Measurements from ENCODE around the gene CD4.

CD4 gene

DNA sequence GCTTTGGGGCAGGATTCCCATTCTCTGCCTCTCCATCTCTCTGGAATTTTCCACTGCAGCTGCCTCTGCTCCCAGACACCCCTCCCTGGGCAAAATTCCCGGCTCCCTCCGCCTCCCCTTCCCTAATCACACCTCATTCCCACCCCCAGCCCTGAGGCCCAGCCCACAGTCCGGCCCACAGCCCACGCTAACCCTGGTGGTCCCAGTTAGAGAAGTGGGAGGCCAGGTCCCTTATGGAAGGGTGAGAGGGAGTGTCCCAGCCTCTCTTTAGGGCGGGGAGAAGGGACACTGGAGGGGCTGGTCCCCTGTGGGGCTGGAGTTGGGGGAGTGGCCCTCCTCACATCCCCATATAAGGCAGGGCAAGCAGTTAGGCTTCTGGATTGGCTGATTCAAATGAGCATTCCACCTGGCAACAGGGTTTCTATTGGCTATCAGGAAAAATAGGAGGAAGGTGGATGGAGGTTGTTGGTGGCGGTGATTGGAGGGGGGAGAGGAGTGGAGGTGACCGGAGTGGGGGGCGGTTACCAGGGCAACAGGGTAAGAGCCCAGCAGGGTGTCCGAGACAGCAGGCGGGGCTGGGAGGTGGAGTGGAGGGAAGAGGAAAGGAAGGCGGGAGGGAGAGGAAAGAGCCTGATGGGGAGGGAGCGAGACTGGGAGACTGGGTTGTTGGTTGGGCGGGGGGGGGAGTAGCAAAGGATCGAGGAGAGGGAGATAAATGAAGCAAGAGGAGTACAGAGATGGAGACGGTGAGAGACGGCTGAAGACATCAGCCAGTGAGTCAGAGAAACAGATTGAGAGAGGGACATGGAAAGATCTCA is 25.1 kb upstream of the CD4 start:
- peak overlapping the region; percentile 22 for H3K4me3 ChIP-seq (ENCODE audit: low read depth, low read length)
- DNase-seq (ENCODE audit: low read depth), result peak; percentile 97

DNA sequence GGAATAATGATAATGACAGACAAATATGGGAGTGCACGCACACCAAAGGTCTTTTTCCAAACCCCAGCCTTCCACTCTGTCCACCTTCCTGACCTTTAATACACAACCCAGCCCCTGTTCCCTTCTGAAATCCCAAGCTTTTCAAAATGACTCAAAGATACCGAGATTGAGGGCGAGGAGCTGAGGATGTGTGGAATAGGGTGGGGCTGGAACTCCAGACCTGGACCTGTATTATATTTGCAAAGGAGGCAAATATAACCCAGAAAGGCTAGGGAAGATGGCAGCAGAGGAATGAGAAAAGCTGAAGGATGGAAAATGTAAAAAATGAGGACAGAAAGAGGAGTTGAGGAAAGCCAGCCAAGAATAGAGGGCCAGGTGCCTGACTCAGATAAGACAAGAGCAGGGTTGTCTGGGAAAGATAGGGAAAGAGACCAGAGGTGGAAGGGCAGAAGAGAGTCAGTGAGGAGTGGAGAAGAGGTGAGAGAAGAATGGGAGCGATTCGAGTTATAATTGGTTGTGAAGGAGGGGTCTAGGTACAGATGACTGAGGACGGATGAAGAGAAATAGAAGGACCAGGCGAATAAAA is 24.2 kb upstream of the CD4 start:
- peak overlapping the region; percentile 93 for H3K4me3 ChIP-seq (ENCODE audit: low read depth, low read length)

DNA sequence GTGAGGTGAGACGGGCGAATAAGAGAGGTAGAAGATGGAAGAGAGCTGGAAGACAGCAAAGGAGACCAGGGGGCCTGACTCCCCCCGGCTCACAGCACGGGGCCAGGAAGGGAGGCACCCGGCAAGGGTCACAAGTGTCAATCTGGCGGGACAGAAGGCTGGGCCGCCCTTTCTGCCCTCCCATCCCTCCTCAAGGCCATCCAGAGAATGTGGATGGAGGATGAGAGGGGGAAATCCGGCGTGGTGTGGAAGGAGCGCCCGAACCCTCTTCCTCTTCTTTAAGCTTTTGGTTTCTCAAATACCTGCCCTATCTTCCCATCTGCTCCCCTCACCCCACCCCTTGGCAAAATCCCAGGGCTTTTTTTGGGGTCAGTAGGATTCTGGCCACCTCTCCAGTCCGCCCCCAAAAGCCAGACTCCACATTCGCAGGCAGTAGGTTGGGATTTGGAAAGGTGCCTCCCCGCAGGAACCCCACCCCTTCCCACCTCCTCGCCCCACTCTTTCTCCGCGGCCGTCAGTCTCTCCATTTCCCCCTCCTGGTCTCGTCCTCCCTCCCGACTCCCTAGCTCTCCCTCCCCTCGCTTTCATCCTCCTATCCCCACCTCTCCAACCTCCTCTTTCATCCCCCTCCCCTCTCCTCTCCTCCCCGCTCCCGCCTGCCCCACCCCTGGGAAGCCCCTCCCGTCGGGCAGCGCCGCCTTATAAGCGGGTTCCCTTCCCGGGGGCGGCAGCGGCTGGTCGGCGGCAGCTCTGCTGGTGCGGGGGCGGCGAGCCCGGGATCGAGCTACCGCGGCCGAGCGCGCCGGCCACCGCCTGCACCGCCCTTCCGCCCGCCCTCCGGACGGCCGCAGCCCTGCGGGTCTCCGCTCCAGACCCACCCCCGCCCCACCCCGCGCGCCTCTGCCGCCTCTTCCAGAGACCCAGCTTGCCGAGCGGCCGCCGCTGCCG is 23.4 kb upstream of the CD4 start, which contains the start of gene PTMS:
Gene PTMS, plus strand, starts transcription at position 730 of the 948 bp plus-strand sequence. CDS start 343 bp downstream, outside the sequence.
- H3K4me3 ChIP-seq (ENCODE audit: low read depth, low read length), result peak within 1 kb of the TSS; percentile 93
- DNase-seq (ENCODE audit: low read depth), result peak; percentile 86

More for the DNA sequence above, 24.2 kb upstream of the CD4 start:
- DNase-seq (ENCODE audit: low read depth), result no peak

DNA sequence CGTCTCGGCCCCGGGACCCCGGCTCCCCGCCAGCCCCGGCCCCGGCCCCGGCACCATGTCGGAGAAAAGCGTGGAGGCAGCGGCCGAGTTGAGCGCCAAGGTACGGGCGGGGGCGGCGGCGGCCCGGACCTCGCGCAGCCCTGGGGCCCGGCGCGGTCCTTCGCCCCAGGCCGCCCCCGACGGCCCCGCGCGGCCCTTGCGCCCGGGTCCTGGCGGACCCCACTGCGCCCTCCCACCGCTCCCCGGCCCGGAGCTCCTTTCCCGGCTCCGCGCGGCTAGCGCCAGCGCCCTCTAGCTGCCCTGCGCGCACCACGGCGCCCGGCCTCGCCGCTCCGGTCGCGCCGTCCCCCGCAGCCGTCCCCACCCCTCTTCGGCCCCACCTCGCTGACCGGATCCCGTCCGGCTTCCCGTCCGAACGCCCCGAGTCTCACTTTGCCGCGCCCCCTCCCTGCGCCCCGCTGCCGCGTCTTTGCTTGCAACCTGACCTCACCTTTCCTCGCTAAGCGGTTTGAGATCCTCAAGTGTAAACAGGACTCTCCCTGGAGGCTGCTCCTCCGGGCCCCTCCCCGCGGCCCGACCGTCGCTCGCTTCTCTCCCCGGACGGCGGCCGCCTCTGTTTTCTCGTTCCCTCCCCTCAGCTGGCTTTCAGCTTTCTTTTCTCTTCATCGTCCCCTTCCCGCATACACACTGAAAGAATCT is 22.5 kb upstream of the CD4 start:
- no peak for DNase-seq (ENCODE audit: low read depth)

DNA sequence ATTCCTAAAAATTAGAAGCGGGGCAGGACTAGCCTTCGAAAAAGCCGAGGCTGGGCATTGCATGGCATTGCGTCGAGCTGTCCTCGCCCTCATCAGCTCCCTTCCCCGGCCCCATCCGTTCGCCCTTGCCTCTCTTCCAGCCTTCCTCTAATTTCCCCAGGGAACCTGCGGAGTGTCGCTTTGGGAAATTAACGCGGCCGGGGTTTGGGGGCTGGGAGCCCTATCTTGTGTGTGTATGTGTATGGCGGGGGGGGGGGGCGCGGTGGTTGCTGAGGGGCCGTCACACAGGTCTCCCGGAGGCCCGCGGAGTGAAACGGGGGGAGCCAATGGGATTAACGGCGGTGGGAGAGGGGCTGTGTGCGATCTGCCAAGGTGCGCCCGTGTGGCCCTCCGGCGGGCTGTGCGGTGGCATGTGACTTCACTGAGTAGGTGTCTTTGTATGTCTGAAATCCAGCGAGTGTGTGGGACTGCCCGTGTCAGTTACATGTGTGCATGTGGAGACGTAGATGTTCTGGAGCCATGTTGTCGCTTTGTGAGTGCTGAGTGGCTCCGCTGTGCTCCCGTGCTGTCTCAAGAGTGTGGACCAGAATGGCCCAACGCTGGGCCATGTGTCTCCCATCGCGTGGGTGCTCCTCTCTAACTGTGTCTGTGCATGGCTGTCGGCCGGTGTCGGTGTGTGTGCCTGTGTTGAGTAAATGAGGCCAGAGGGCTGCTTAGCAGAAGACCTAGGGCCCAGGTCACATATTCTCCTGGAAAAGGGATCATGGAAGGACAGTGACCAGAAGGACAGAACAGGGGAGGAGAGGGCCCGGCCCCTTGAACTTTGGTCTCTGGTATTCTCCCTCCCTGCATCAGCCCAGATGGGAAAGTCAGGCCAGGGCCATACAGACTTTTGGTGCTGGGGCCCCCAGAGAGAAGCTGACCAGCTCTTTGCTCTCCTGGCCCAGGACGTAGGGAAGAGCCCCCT is 21.7 kb upstream of the CD4 start:
- no peak for DNase-seq (ENCODE audit: low read depth)
- H3K4me3 ChIP-seq (ENCODE audit: low read depth, low read length), result peak overlapping the region; percentile 93

More for the DNA sequence above, 22.5 kb upstream of the CD4 start:
- peak overlapping the region; percentile 93 for H3K4me3 ChIP-seq (ENCODE audit: low read depth, low read length)

DNA sequence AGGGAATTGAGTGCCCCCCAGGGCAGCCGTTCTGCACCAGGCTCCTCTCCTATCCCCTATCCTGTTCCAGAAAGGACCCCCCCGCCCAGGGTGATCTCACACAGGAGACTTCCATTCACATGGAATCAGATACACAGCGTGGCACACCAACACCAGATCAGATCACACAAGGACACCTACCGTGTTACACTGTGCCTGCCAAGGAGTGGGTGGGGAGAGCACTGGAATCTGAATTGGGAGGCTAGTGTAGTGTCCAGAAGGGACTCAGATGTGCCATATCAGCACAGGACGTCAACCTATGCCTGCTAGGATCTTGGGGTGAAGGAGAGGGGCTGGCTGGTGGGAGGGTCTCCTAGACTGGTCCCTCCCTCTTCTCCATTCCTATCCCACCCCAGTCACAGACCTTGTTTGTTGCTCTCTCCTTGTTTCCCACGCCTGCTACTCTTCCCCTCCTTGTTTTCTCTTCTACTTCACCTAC is 20.9 kb upstream of the CD4 start:
- H3K4me3 ChIP-seq (ENCODE audit: low read depth, low read length), result peak overlapping the region; percentile 93
- DNase-seq (ENCODE audit: low read depth), result no peak

DNA sequence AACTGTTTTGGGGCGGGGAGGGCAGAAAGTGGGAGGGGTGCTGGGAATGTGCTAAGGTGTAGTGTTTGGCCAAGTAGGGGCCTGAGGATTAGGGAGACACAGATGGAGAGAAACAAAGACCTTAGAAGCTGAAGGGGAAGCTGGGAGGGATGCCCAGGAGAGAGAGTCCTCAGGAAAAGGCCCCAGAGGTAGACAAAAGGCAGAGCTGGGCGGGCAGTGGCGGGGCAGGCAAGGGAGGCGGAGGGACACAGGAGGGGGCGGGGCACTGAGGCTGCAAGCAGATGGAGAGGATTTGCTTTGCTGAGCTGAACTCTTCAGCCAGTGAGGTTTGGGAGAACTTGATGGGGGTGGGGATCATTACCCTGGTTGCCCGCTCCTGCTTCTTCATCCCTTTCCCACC is 20.3 kb upstream of the CD4 start:
- H3K4me3 ChIP-seq (ENCODE audit: low read depth, low read length), result peak overlapping the region; percentile 93
- DNase-seq (ENCODE audit: low read depth), result no peak

DNA sequence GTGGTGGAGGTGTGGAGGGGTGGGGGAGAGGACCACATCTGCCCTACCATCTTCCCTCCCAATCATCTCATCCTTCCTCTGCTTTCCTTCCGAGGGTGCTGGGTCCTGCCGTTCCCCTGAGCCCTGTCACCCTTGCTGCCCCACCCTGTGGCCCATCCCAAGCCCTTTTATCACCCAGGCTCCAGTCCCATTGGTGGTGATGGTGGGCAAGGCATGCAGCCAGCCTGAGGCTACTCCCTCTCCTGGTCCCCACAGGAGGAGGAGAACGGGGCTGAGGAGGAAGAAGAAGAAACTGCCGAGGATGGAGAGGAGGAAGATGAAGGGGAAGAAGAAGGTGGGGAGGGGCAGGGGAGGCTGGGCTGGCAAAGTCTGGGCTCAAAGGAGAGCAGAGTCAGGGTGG is 19.7 kb upstream of the CD4 start:
- no peak for DNase-seq (ENCODE audit: low read depth)
- no peak overlapping the region for H3K4me3 ChIP-seq (ENCODE audit: low read depth, low read length)

DNA sequence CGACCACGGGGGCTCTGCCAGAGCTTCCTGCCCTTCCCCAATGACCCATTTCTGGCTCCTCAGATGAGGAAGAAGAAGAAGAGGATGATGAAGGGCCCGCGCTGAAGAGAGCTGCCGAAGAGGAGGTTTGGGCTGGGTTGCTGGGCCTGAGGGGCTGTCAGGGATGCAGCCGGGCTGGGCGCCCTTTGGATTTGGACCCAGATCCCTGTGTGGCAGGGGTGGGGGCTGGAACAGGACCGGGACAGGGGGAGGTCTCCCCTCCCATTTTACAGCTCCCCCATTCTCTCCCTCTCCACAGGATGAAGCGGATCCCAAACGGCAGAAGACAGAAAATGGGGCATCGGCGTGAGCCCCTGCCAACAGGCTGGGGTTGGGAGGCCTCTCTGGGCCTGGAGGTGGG is 19.2 kb upstream of the CD4 start:
- no peak overlapping the region for H3K4me3 ChIP-seq (ENCODE audit: low read depth, low read length)
- no peak for DNase-seq (ENCODE audit: low read depth)

DNA sequence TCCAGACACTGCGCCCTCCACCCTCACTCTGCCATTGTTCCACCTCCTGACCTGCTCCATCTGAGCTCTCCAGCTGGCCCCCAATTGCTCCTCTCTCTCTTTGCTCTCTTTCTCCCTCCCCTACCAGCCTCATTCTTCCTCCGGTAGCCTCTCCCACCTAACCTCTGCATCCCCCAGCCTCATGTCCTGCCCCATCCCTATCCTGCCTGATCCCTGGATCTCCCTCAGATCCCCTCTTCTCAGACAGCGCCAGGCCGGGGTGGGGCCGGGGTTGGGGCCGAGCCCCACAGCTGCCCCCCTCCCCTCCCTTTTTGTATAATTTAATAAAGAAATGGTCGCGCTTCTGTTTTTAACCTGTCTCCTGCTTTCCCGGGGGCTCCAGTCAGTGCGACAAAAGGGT is 18.7 kb upstream of the CD4 start:
- no peak overlapping the region for H3K4me3 ChIP-seq (ENCODE audit: low read depth, low read length)
- DNase-seq (ENCODE audit: low read depth), result no peak

DNA sequence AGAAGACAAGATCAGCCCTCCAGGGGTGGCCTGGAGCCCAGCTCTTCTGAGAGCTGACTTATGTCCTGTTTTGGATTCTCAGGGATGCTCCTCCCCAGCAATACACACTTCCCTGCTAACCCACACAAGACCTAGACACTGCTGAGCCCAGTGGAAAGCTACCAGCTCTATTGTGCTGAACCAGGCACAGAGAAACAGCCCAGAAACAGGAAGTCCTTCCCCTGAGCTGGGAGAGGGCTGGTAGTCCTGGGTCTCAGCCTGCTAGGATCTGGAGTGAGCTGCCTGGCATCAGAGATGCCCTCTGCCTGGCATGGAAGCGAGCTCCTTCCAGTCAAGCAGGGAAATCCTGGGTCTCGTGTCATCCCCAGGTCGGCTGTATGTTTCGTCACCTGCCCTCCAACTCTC is 18.2 kb upstream of the CD4 start:
- no peak for DNase-seq (ENCODE audit: low read depth)
- no peak overlapping the region for H3K4me3 ChIP-seq (ENCODE audit: low read depth, low read length)

DNA sequence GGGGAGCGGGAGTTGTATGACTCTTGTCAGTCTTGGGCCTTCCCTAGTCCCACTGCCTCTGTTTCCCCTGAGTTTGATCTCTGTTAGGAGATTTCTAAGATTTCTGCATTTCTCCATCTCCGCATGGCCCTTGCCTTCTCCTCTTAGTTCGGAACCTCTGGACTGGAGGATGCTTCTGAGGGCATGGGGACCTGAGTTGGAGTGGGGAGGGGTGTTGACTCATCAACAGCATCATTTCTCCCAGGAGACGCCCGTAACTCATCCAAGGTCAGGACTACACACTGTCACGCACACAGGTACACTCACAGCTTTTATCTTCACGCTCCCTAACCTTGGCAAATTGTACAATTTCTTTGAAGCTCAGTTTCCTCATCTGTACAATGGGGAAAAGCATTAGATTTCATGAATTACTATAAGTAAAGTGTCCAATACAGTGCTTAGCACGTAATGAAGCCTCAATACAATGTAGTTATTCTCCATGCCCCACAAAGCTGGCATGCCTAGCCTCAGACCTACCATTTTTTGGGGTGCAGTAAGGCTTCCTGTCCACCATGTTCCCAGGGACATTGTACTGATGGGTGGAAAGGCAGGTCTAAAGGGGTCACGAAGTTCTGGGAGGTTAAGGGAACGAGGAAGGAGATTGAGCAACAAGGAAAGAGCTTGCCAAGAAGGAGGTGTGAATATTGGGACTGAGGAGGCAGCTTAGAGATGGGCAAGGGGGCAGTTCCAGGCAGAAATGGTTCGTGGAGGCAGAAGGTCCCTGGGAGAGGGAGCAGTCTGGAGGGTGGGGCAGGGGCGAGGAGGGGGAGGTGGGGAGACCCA is 17.6 kb upstream of the CD4 start:
- H3K4me3 ChIP-seq (ENCODE audit: low read depth, low read length), result no peak overlapping the region
- no peak for DNase-seq (ENCODE audit: low read depth)

DNA sequence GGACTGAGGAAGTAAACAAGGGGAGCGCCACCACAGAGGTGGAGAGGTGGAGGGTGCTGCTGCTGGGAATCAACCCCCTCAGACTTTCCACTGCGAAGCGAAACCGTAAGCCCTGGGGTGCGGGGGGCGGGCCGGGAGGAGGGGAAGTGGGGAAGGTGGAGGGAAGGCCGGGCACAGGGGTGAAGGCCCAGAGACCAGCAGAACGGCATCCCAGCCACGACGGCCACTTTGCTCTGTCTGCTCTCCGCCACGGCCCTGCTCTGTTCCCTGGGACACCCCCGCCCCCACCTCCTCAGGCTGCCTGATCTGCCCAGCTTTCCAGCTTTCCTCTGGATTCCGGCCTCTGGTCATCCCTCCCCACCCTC is 17.0 kb upstream of the CD4 start, which contains the start of gene LAG3:
Gene LAG3, plus strand, starts transcription at position 190 of the 365 bp plus-strand sequence. CDS start 333 bp downstream, outside the sequence.
- DNase-seq (ENCODE audit: low read depth), result no peak
- no peak within 1 kb of the TSS for H3K4me3 ChIP-seq (ENCODE audit: low read depth, low read length)

DNA sequence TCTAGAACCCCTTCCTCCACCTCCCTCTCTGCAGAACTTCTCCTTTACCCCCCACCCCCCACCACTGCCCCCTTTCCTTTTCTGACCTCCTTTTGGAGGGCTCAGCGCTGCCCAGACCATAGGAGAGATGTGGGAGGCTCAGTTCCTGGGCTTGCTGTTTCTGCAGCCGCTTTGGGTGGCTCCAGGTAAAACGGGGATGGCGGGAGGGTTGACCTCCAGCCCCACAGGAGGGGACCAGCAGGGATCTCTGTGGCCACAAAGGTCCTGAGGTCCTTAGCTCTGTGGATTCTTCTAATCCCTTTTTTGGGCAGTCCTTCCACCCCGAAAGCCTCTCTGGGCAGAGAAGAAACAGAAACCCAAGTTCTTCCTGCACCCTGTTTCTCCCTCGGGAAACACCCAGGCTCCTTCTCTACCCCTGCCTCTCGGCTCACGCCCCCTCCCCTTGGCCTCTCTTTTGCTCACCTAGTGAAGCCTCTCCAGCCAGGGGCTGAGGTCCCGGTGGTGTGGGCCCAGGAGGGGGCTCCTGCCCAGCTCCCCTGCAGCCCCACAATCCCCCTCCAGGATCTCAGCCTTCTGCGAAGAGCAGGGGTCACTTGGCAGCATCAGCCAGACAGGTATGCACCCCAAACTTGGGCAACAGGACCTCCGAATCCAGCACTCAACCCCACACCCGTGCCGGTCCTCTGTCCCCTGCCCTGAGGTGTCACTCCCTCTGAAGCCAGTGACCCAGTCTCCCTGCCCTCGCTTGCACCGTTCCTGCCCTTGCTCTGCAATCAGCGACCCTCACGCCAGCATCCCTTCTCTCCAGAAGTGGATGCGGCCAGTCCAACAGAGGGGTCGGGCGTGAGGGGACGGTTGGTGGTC is 16.4 kb upstream of the CD4 start:
- no peak overlapping the region for H3K4me3 ChIP-seq (ENCODE audit: low read depth, low read length)
- no peak for DNase-seq (ENCODE audit: low read depth)

DNA sequence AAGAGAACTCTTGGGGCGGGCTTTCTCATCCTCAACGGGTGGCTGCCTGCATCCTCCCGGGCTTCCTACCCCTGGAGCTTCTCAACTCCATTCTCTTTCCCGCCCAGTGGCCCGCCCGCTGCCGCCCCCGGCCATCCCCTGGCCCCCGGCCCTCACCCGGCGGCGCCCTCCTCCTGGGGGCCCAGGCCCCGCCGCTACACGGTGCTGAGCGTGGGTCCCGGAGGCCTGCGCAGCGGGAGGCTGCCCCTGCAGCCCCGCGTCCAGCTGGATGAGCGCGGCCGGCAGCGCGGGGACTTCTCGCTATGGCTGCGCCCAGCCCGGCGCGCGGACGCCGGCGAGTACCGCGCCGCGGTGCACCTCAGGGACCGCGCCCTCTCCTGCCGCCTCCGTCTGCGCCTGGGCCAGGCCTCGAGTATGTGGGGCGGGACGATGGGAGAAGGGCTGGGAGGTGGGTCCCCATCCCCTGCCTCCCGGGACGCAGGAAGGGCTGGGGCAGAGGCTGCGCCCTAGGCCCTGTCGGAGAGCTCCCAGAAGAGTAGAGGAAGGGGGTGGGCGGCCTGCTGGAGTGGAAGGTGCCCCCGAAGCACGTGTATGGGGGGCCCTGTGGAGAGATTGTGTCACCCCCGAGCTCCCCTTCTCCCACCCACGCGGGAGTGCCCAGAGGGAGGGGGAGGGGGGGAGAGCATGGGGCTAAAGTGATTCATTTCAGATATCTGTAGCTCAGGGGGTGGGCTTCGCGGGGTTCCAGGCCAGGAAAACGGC is 15.6 kb upstream of the CD4 start:
- no peak overlapping the region for H3K4me3 ChIP-seq (ENCODE audit: low read depth, low read length)
- no peak for DNase-seq (ENCODE audit: low read depth)
